ENCODE data around the gene TBC1D9B.

Gene TBC1D9B

DNA sequence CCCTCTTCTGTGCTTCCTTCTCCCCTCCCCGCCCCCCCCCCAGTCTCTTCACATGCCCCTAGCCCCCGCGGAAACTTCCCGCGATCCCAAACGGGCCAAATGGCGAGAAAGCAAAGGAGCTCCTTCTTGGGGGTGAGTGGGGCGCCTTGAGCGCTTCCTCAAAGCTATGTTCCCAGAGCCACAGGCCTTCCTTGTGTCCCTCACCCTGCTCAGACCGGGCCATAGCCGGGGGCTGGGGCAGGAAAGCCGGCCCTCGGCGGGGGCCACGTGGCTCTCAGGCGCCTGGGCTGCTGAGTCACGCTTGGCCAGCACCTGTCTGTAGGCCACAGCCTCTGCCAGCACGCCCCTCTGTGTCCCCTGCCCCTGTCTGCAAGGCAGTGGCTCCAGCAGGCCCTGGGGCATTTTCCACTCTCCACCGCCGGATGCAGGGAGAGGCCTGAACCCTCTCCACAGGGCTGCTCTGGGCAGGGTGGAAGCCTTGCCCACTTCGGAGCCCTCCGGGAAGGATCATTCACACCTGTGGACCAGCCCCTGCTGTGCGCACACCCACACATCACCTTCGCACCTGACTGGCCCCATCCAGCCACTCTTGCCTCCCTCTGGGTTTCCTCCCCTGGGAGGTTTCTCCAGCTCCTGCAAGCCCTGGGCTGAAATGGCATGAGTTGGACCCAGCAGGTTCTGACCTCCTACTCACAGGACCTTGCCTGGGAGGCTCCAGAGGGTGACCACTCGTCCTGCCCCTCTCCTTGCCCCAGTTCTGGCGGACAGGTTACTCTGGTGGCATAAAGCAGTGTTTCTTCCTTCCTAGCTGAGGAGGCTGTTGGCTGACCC lies 88.2 kb downstream of the TBC1D9B start:
- DNase-seq = no peak

- DNase-seq = peak; percentile 49
Observed at GRCh38 chr5:179818746-179819295, 88.9 kb downstream of the TBC1D9B start.

DNA sequence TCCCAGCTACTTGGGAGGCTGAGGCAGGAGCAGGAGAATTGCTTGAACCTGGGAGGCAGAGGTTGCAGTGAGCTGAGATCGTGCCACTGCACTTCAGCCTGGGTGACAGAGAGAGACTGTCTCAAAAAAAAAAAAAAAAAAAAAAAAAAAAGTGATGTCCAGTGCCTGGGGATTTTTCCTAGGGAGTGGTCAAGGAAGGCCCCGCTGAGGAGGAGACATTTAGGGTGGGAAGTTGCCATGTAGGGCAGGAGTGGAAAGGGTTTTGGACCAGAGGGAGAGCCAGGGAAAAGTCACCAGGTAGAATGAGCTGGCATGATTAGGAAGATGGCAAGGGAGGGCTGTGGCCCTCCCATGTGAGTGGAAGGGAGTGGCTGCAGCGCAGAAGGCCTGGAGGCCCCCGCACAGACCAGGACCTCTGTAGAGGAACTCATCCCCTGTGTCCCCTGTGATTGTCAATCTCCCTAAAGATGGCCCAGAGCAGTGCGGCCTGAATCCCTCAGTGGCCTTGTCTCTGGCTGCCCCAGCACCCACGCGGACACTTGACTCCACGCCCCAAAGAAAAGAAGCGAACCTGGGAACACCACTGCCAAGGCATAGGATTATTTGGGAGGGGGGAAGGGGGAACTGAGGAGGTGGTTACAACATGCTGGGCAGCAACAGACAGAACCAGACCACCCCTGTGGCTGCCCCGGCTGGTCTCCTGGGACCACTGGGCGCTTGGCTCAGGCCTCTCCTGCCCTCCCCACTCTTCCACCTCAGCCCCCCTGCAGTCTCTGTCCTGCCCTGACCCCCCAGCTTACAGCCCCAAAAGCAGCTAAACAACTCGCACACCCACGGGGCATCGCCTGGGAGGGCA lies 89.6 kb downstream of the TBC1D9B start:
- DNase-seq = no peak

DNA sequence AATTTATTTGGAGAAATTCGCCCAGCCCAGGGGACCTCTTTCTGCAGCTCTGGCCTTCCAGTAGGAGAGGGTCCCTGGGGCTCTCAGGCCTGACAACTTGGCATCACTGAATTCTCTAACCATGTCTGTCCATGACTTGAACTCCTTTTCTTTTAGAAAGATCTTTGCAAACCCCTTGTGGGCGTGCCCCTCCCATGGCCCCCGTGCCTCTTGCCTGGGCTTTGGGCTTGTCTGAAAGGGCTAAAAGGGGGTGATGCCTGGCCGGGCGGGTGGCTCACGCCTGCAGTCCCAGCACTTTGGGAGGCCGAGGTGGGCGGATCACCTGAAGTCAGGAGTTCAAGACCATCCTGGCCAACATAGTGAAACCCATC lies 90.2 kb downstream of the TBC1D9B start:
- DNase-seq = no peak

GRCh38 chr5:179816796-179817469 lies 90.8 kb downstream of the TBC1D9B start:
- DNase-seq = no peak

- DNase-seq = no peak
Observed at GRCh38 chr5:179816401-179816795, 91.3 kb downstream of the TBC1D9B start.

DNA sequence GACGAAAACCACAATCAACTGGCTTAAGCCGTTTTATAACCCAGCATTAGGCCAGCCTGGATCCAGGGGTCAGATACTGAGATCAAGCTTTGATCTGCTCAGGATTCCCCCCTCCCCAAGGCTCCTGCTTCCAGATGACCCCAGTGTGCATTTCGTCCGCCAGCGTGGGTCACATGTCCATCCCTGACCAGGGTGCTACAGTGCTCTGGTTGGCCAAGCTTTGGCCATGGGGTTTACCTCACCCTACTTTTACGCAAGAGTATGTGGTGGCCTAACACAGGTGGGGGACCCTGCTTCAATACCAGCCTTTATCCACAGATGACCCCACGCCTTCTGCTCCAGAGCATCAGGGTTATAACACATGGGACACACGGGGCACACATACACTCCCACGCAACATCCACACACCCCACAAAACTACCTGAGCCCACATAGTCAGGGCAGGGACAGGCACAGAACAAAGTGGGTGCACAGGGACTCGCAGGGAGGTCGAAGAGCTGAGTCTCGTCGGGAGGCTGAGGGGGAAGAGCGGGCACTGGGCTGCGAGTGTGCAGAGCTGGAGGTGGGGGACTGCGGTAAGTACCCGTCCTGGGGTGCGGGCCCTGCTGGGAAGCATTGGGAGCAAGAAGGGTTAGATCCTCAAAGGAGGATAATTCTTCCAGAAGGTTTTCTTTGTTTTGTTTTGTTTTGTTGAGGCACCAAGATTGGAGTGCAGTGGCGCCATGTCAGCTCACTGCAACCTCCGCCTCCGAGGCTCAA lies 92.0 kb downstream of the TBC1D9B start:
- no peak for DNase-seq

GRCh38 chr5:179814090-179814489 lies 93.6 kb downstream of the TBC1D9B start:
- no peak for DNase-seq

DNA sequence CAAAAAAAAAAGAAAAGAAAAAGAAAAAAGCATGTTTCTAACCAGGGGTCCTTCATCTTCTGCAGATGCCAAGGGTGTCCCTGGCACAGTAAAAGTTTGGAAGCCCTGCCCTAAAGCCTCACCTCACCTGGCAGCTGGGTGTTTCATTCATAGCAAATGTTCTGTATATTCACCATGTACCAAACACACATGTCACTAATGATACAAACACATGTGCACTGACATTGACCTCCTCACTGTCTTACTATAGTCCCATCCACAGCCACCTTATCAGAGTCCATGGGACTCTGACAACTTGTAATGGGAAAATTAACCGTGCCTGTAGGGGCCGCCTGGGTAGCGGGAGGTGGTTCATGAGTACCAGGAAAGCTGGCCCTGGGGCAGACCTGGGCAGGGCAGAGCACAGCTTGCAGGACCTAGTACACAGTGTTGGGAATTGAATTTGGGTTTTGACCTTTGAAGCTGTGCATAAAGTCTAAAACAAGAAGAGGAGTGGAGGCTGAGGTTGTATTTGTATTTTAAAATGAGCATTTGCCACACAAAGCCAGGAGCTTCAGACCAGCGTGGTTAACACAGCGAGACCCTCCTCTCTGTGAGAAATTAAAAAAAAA lies 94.6 kb downstream of the TBC1D9B start:
- no peak for DNase-seq

GRCh38 chr5:179812135-179812825 lies 95.4 kb downstream of the TBC1D9B start:
- DNase-seq = no peak
